Neural cell (in vitro differentiated cells): Measurements from ENCODE around the gene ZBTB24. TPM values are rescaled to one million over a fixed set of nuclear protein-coding genes. Genes with fewer than 3 reads are reported as not detected.

Source experiments
- H2AFZ ChIP-seq: fragments of 200-600, 300-800 bp; sonication (generic), shearing (Covaris generic); 2 replicates; pipeline ENCODE4 v1.6.0; 2014; ENCODE audit warnings: low read depth, mild to moderate bottlenecking, antibody characterized with exemption, low read length, moderate library complexity
- H3F3A ChIP-seq: fragments of 200-600 bp; shearing (Covaris generic); 2 replicates; pipeline ENCODE4 v1.6.1; 2016; ENCODE audit warnings: mild to moderate bottlenecking, moderate library complexity, mixed read lengths, antibody characterized with exemption, low read length; ENCODE audit not compliant: insufficient read depth, poor library complexity, severe bottlenecking
- H3K27ac ChIP-seq: fragments of 200-600, 300-800 bp; sonication (generic), shearing (Covaris generic); 2 replicates; pipeline ENCODE4 v1.5.1; 2014; ENCODE audit warnings: mild to moderate bottlenecking, low read length, moderate library complexity
- H3K27me3 ChIP-seq: fragments of 300-800, 200-600 bp; sonication (generic), shearing (Covaris generic); 2 replicates; pipeline ENCODE4 v1.6.0; 2014; ENCODE audit warnings: mild to moderate bottlenecking, low read depth, low read length, moderate library complexity; ENCODE audit not compliant: insufficient read depth
- H3K36me3 ChIP-seq: fragments of 300-800, 200-600 bp; sonication (generic), shearing (Covaris generic); 2 replicates; pipeline ENCODE4 v1.5.1; 2014; ENCODE audit warnings: mild to moderate bottlenecking, antibody characterized with exemption, low read length, moderate library complexity; ENCODE audit not compliant: insufficient read depth
- H3K4me2 ChIP-seq: fragments of 300-800, 200-600 bp; sonication (generic), shearing (Covaris generic); 2 replicates; pipeline ENCODE4 v1.6.0; 2014; ENCODE audit warnings: mild to moderate bottlenecking, low read length
- H3K4me3 ChIP-seq: fragments of 300-800, 200-600 bp; sonication (generic), shearing (Covaris generic); 2 replicates; pipeline ENCODE4 v1.5.1; 2014; ENCODE audit warnings: mild to moderate bottlenecking, low read length, moderate library complexity
- H3K79me2 ChIP-seq: fragments of 200-600 bp; shearing (Covaris generic); replicated peaks from 2 replicates; pipeline ENCODE4 v1.6.0; 2014; ENCODE audit warnings: mild to moderate bottlenecking, low read length, moderate library complexity; ENCODE audit not compliant: insufficient read depth
- H3K9ac ChIP-seq: fragments of 300-800, 200-600 bp; sonication (generic), shearing (Covaris generic); 2 replicates; pipeline ENCODE4 v1.6.1; 2016; ENCODE audit warnings: mild to moderate bottlenecking, low read length, mixed read lengths
- H3K9me2 ChIP-seq: fragments of 200-600 bp; shearing (Covaris generic); 2 replicates; pipeline ENCODE4 v1.6.1; 2016; ENCODE audit warnings: mild to moderate bottlenecking, low read length, mixed read lengths; ENCODE audit not compliant: insufficient read depth
- H3K9me3 ChIP-seq: fragments of 200-600, 300-800 bp; sonication (generic), shearing (Covaris generic); 2 replicates; pipeline ENCODE4 v1.6.1; 2016; ENCODE audit warnings: mild to moderate bottlenecking, mixed run types, low read length, moderate library complexity, mixed read lengths
- H4K20me1 ChIP-seq: fragments of 200-600 bp; shearing (Covaris generic); 2 replicates; pipeline ENCODE4 v1.6.1; 2016; ENCODE audit warnings: mild to moderate bottlenecking, mixed run types; ENCODE audit not compliant: insufficient read depth
- CTCF ChIP-seq: fragments of 450-650 bp; IDR thresholded peaks from 2 replicates; pipeline ENCODE4 v1.5.1; 2014; ENCODE audit warnings: antibody characterized with exemption, mild to moderate bottlenecking, moderate library complexity; ENCODE audit not compliant: poor library complexity, severe bottlenecking
- EP300 ChIP-seq: fragments of 450-650 bp; conservative IDR thresholded peaks from 2 replicates; pipeline ENCODE4 v1.6.1; 2014; ENCODE audit warnings: antibody characterized with exemption, mild to moderate bottlenecking, moderate library complexity; ENCODE audit not compliant: poor library complexity, severe bottlenecking
- EZH2 ChIP-seq: fragments of 200-600, 300-800 bp; shearing (Covaris generic), sonication (generic); IDR thresholded peaks from 2 replicates; pipeline ENCODE4 v1.6.1; 2014; ENCODE audit warnings: antibody characterized with exemption, low read length, borderline replicate concordance, mild to moderate bottlenecking; ENCODE audit not compliant: insufficient read depth, poor library complexity, severe bottlenecking
- MXI1 ChIP-seq: fragments of 450-650 bp; conservative IDR thresholded peaks from 2 replicates; pipeline ENCODE4 v1.6.1; 2014; ENCODE audit warnings: antibody characterized with exemption, mild to moderate bottlenecking; ENCODE audit not compliant: poor library complexity, severe bottlenecking
- POLR2AphosphoS5 ChIP-seq: IDR thresholded peaks from 2 replicates; pipeline ENCODE4 v1.6.1; 2012
- RAD21 ChIP-seq: fragments of 450-650 bp; conservative IDR thresholded peaks from 2 replicates; pipeline ENCODE4 v1.6.1; 2014; ENCODE audit warnings: antibody characterized with exemption, mild to moderate bottlenecking, moderate library complexity
- SMC3 ChIP-seq: fragments of 450-650 bp; conservative IDR thresholded peaks from 2 replicates; pipeline ENCODE4 v1.6.1; 2014; ENCODE audit warnings: antibody characterized with exemption, mild to moderate bottlenecking, moderate library complexity; ENCODE audit not compliant: poor library complexity
- TAF1 ChIP-seq: IDR thresholded peaks from 2 replicates; pipeline ENCODE4 v1.6.1; 2012; ENCODE audit warnings: low read depth
- polyA plus RNA-seq: library from polyadenylated mRNA; depleted of rRNA; stranded (reverse); fragments of >200 nt; gene quantifications from 2 replicates; pipeline ENCODE4 v1.2.3, GENCODE V29; 2014
- TF ChIP-seq, protein P1 (sequence below): IDR thresholded peaks from 2 replicates; pipeline ENCODE4 v1.6.1; 2012; ENCODE audit warnings: borderline replicate concordance

ZBTB24 gene
- polyA plus RNA-seq, 1 donor from 2014 or later = 6.0 TPM

DNA sequence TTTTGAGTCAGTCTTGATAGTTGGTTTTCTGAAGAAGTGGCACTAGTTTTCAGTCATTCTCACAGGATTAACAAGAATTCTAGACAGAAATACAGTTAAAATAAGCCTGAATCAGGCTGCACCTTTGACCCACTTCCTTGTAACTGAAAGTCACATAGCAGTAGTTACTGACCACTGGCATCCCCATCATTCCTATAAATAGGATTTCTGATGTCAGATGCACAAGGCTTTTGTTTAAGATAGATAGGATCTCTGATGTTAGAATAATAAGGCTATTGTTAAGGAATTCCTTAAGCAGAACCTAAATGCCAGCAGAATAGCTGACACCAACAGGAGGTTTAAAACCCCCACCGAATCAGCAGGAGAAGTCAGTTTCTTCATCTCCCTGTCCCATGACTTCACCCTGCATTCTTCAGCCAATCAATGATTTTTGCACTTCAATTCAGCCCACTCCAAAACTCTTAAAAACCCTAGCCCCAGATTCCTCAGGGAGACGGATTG is 30.6 kb upstream of the ZBTB24 start:
- Histone ChIP-seq H4K20me1 (no peaks in the 10 kb centered on the region), H3K79me2 (no peaks in the 10 kb centered on the region), H3K9me2 (no peaks in the 10 kb centered on the region), H2AFZ (no peak overlapping the region), H3K9ac (no peak overlapping the region), H3K36me3 (no peaks in the 10 kb centered on the region), H3K4me3 (no peak overlapping the region), H3K9me3 (no peaks in the 10 kb centered on the region), H3K27ac (no peak overlapping the region), H3K27me3 (no peaks in the 10 kb centered on the region), H3F3A (no peaks in the 10 kb centered on the region), H3K4me2 (no peak overlapping the region)
- TF ChIP-seq SMC3 = no peak
- TF ChIP-seq EP300 = no peak

- H3K27ac ChIP-seq = no peak overlapping the region
- no peaks in the 10 kb centered on the region for H3K79me2 ChIP-seq
- H2AFZ ChIP-seq = no peak overlapping the region
- no peaks in the 10 kb centered on the region for H3F3A ChIP-seq
- H3K9me3 ChIP-seq = no peaks in the 10 kb centered on the region
- no peaks in the 10 kb centered on the region for H3K9me2 ChIP-seq
- no peak overlapping the region for H3K9ac ChIP-seq
- no peaks in the 10 kb centered on the region for H3K36me3 ChIP-seq
- H3K4me2 ChIP-seq = no peak overlapping the region
- H3K4me3 ChIP-seq = no peak overlapping the region
- H3K27me3 ChIP-seq = no peaks in the 10 kb centered on the region
- no peaks in the 10 kb centered on the region for H4K20me1 ChIP-seq
- no peak for TF ChIP-seq EZH2
- TF ChIP-seq EP300 = no peak
- no peak for TF ChIP-seq TAF1
- no peak for TF ChIP-seq POLR2AphosphoS5
- TF ChIP-seq RAD21 = no peak
- TF ChIP-seq MXI1 = no peak
- TF ChIP-seq, protein P1, sequence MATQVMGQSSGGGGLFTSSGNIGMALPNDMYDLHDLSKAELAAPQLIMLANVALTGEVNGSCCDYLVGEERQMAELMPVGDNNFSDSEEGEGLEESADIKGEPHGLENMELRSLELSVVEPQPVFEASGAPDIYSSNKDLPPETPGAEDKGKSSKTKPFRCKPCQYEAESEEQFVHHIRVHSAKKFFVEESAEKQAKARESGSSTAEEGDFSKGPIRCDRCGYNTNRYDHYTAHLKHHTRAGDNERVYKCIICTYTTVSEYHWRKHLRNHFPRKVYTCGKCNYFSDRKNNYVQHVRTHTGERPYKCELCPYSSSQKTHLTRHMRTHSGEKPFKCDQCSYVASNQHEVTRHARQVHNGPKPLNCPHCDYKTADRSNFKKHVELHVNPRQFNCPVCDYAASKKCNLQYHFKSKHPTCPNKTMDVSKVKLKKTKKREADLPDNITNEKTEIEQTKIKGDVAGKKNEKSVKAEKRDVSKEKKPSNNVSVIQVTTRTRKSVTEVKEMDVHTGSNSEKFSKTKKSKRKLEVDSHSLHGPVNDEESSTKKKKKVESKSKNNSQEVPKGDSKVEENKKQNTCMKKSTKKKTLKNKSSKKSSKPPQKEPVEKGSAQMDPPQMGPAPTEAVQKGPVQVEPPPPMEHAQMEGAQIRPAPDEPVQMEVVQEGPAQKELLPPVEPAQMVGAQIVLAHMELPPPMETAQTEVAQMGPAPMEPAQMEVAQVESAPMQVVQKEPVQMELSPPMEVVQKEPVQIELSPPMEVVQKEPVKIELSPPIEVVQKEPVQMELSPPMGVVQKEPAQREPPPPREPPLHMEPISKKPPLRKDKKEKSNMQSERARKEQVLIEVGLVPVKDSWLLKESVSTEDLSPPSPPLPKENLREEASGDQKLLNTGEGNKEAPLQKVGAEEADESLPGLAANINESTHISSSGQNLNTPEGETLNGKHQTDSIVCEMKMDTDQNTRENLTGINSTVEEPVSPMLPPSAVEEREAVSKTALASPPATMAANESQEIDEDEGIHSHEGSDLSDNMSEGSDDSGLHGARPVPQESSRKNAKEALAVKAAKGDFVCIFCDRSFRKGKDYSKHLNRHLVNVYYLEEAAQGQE = no peak
- no peak for TF ChIP-seq CTCF
- no peak for TF ChIP-seq SMC3
Measured at GRCh38 chr6:109512271-109512817, 29.3 kb upstream of the ZBTB24 start.
